ENCODE data around the gene RAVER2.

Gene RAVER2

GRCh38 chr1:64881281-64881680, 136.4 kb downstream of the RAVER2 start:
- no peak for DNase-seq
